HCT116 (cell line): ENCODE measurements around the gene PPP1R27. TPM values are rescaled to one million over a fixed set of nuclear protein-coding genes. Genes with fewer than 3 reads are reported as not detected.

Experiments
- ATAC-seq: fragments of 200-7000 bp; cut with Tn5 transposase; 2 replicates; pipeline ENCODE4 v1.9.1; 2020; ENCODE audit warnings: mild to moderate bottlenecking, moderate library complexity
- BruUV-seq: library from RNA; stranded (reverse); fragments of 400-500 nt; replicated peaks from 2 replicates; lab custom pipeline; 2021; lab: Mats Ljungman, UMichigan
- CTCF ChIA-PET: fragments of 300-600 bp; sonication (Branson Sonifier 250); formaldehyde crosslinking; loops from one replicate; lab custom pipeline; 2021; ENCODE audit warnings: antibody characterized with exemption; lab: Charles Lee
- POLR2A ChIA-PET: fragments of 300-600, 350-600 bp; sonication (Branson Sonifier 250); formaldehyde crosslinking; loops from one replicate; lab custom pipeline; 2021; ENCODE audit warnings: antibody characterized with exemption; lab: Charles Lee
- RAD21 ChIA-PET, 2 experiments: fragments of 300-600 bp; sonication (Branson Sonifier 250); formaldehyde crosslinking; loops; one replicate each; lab custom pipeline; 2023; ENCODE audit warnings: low total read pairs in 2 of 2; ENCODE audit not compliant: uncharacterized antibody in 2 of 2, unreplicated experiment in 2 of 2, low non-redundant PET in 1 of 2; lab: Charles Lee
- DNase-seq: peaks from one replicate; pipeline ENCODE4 v3.0.0-alpha.2; 2010; ENCODE audit warnings: low read depth, low spot score
- H2AFZ ChIP-seq: fragments of 200-600 bp; shearing (Covaris generic), sonication (generic); 2 replicates; pipeline ENCODE4 v1.6.1; 2017; ENCODE audit warnings: low read depth, mixed run types, mixed read lengths, antibody characterized with exemption, low read length; ENCODE audit not compliant: poor library complexity, severe bottlenecking
- H3K27ac ChIP-seq: 2 replicates; pipeline ENCODE4 v1.5.1; 2012; ENCODE audit warnings: low read depth, low read length
- H3K27me3 ChIP-seq: fragments of 200-600 bp; sonication (generic); 2 replicates; pipeline ENCODE4 v1.6.1; 2016; ENCODE audit warnings: mixed run types, low read length, mixed read lengths; ENCODE audit not compliant: insufficient read depth
- H3K36me3 ChIP-seq, 2 experiments: fragments of 200-500 bp in 1 of 2; fragments of 200-600 bp in 1 of 2; sonication (Bioruptor generic) in 1 of 2; sonication (generic) in 1 of 2; 2 replicates each; pipeline versions ENCODE4 v1.5.1 to v1.6.1; 2014 to 2016; ENCODE audit warnings: low read length in 2 of 2, inconsistent platforms in 1 of 2, mixed read lengths in 1 of 2, mixed run types in 1 of 2; ENCODE audit not compliant: insufficient read depth in 2 of 2, control insufficient read depth in 1 of 2
- H3K4me1 ChIP-seq, 2 experiments: fragments of 200-600 bp in 1 of 2; sonication (generic) in 1 of 2; 2 replicates each; pipeline versions ENCODE4 v1.5.1 to v1.6.1; 2012 to 2017; ENCODE audit warnings: low read length in 2 of 2, inconsistent platforms in 1 of 2, mild to moderate bottlenecking in 1 of 2, mixed read lengths in 1 of 2, mixed run types in 1 of 2, moderate library complexity in 1 of 2; ENCODE audit not compliant: insufficient read depth in 2 of 2, control insufficient read depth in 1 of 2
- H3K4me2 ChIP-seq: fragments of 200-600 bp; sonication (generic); 2 replicates; pipeline ENCODE4 v1.6.1; 2017; ENCODE audit warnings: mixed run types, low read length, mixed read lengths
- H3K4me3 ChIP-seq, 2 experiments: fragments of 200-600 bp in 1 of 2; sonication (generic) in 1 of 2; replicated peaks in 1 of 2; 2 replicates each; pipeline ENCODE4 v1.5.1; 2011 to 2016; ENCODE audit warnings: low read length in 2 of 2, control low read depth in 1 of 2, low read depth in 1 of 2, mild to moderate bottlenecking in 1 of 2, mixed read lengths in 1 of 2, mixed run types in 1 of 2
- H3K79me2 ChIP-seq: fragments of 200-600 bp; sonication (generic); 2 replicates; pipeline ENCODE4 v1.6.1; 2017; ENCODE audit warnings: mild to moderate bottlenecking, mixed run types, low read length, moderate library complexity, mixed read lengths; ENCODE audit not compliant: insufficient read depth
- H3K9ac ChIP-seq: fragments of 200-600 bp; sonication (generic); 2 replicates; pipeline ENCODE4 v1.6.1; 2016; ENCODE audit warnings: low read length, mixed read lengths
- H3K9me2 ChIP-seq: fragments of 200-600 bp; sonication (generic), shearing (Covaris generic); 2 replicates; pipeline ENCODE4 v1.6.1; 2017; ENCODE audit warnings: mixed run types, mild to moderate bottlenecking, moderate library complexity; ENCODE audit not compliant: insufficient read depth
- H3K9me3 ChIP-seq, 2 experiments: fragments of 200-500 bp in 1 of 2; fragments of 200-600 bp in 1 of 2; sonication (Bioruptor generic) in 1 of 2; sonication (generic) in 1 of 2; 2 replicates each; pipeline ENCODE4 v1.6.1; 2014 to 2017; ENCODE audit warnings: low read length in 2 of 2, mixed read lengths in 2 of 2, inconsistent platforms in 1 of 2, low read depth in 1 of 2, mild to moderate bottlenecking in 1 of 2, mixed run types in 1 of 2, moderate library complexity in 1 of 2; ENCODE audit not compliant: control insufficient read depth in 1 of 2, insufficient read depth in 1 of 2
- H4K20me1 ChIP-seq: fragments of 200-600 bp; sonication (generic), shearing (Covaris generic); 2 replicates; pipeline ENCODE4 v1.6.1; 2017; ENCODE audit warnings: mixed run types, mild to moderate bottlenecking, moderate library complexity; ENCODE audit not compliant: insufficient read depth
- CBX3 ChIP-seq: IDR thresholded peaks from 2 replicates; pipeline ENCODE4 v1.6.1; 2012; ENCODE audit warnings: low read depth
- CTCF ChIP-seq, 3 experiments: fragments of 200-600 bp in 1 of 3; sonication (generic) in 1 of 3; IDR thresholded peaks in 2 of 3; conservative IDR thresholded peaks in 1 of 3; 2 replicates each; pipeline ENCODE4 v1.5.1; 2012 to 2017; ENCODE audit warnings: low read depth in 2 of 3, low read length in 2 of 3, antibody characterized with exemption in 1 of 3, borderline replicate concordance in 1 of 3, control low read depth in 1 of 3, mild to moderate bottlenecking in 1 of 3, mixed read lengths in 1 of 3, mixed run types in 1 of 3, moderate library complexity in 1 of 3; ENCODE audit not compliant: insufficient read depth in 1 of 3
- EGR1 ChIP-seq: IDR thresholded peaks from 2 replicates; pipeline ENCODE4 v1.6.1; 2012; ENCODE audit warnings: low read depth
- ELF1 ChIP-seq: IDR thresholded peaks from 2 replicates; pipeline ENCODE4 v1.6.1; 2012; ENCODE audit warnings: low read depth, borderline replicate concordance
- POLR2A ChIP-seq: IDR thresholded peaks from 2 replicates; pipeline ENCODE4 v1.7.0; 2011; ENCODE audit warnings: borderline replicate concordance; ENCODE audit not compliant: insufficient read depth, insufficient read length; ENCODE audit errors: extremely low read depth
- TCF7L2 ChIP-seq: IDR thresholded peaks from 2 replicates; pipeline ENCODE4 v1.7.0; 2011; ENCODE audit warnings: borderline replicate concordance, inconsistent platforms; ENCODE audit not compliant: insufficient read depth, insufficient read length; ENCODE audit errors: extremely low read depth
- YY1 ChIP-seq: IDR thresholded peaks from 2 replicates; pipeline ENCODE4 v1.6.1; 2011; ENCODE audit warnings: low read length, low read depth, moderate library complexity, mild to moderate bottlenecking; ENCODE audit not compliant: insufficient replicate concordance; ENCODE audit errors: extremely low read depth
- intact Hi-C: fragments of 100-400 bp; cut with micrococcal nuclease; formaldehyde crosslinking; loops from 2 replicates; pipeline ENCODE4 v1.10.0; 2022
- total RNA-seq: library from RNA; stranded (reverse); gene quantifications from one replicate; pipeline ENCODE4 v1.2.1, GENCODE V29; 2021; ENCODE audit not compliant: unreplicated experiment
- TF ChIP-seq, protein P1 (sequence below): IDR thresholded peaks from 2 replicates; pipeline ENCODE4 v1.6.1; 2012; ENCODE audit warnings: low read depth

PPP1R27 gene
- total RNA-seq, 1 experiment from 2014 or later, result not detected

- Histone ChIP-seq H2AFZ (no peak overlapping the region), H3K79me2 (no peaks in the 10 kb centered on the region), H4K20me1 (no peaks in the 10 kb centered on the region), H3K27ac (no peak overlapping the region), H3K9me3 (no peaks in the 10 kb centered on the region), H3K27me3 (peaks cover 13% of the 10 kb centered on the region; the same call in 1 of the 2 replicates), H3K4me2 (no peak overlapping the region), H3K36me3 (no peaks in the 10 kb centered on the region), H3K9me2 (no peaks in the 10 kb centered on the region), H3K4me3 (no peak overlapping the region), H3K4me1 (peaks cover 0 to 6% of the 10 kb centered on the region in 2 experiments; a peak in 2 of 4 replicates), H3K9ac (no peak overlapping the region)
- intact Hi-C loops, result no loop called here
- DNase-seq (no peak), ATAC-seq (no peak)
- BruUV-seq, result no TSS peak
- CTCF ChIA-PET, result no interaction called here
- TF ChIP-seq CTCF (IDR thresholded peaks at IDR 0.05 in 2 of 3, conservative IDR thresholded peaks at IDR 0.05 in 1 of 3; ENCODE audit: borderline replicate concordance in 1 of 3, insufficient read depth in 1 of 3, low read depth in 2 of 3, low read length in 2 of 3) (no peak), EGR1 (no peak), ELF1 (no peak), CBX3 (no peak), YY1 (no peak), POLR2A (no peak), TCF7L2 (no peak)
- TF ChIP-seq, protein P1, sequence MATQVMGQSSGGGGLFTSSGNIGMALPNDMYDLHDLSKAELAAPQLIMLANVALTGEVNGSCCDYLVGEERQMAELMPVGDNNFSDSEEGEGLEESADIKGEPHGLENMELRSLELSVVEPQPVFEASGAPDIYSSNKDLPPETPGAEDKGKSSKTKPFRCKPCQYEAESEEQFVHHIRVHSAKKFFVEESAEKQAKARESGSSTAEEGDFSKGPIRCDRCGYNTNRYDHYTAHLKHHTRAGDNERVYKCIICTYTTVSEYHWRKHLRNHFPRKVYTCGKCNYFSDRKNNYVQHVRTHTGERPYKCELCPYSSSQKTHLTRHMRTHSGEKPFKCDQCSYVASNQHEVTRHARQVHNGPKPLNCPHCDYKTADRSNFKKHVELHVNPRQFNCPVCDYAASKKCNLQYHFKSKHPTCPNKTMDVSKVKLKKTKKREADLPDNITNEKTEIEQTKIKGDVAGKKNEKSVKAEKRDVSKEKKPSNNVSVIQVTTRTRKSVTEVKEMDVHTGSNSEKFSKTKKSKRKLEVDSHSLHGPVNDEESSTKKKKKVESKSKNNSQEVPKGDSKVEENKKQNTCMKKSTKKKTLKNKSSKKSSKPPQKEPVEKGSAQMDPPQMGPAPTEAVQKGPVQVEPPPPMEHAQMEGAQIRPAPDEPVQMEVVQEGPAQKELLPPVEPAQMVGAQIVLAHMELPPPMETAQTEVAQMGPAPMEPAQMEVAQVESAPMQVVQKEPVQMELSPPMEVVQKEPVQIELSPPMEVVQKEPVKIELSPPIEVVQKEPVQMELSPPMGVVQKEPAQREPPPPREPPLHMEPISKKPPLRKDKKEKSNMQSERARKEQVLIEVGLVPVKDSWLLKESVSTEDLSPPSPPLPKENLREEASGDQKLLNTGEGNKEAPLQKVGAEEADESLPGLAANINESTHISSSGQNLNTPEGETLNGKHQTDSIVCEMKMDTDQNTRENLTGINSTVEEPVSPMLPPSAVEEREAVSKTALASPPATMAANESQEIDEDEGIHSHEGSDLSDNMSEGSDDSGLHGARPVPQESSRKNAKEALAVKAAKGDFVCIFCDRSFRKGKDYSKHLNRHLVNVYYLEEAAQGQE, result no peak
- POLR2A ChIA-PET, result no interaction called here
- RAD21 ChIA-PET, result no interaction called here
Observed at GRCh38 chr17:81809556-81809998, 25.3 kb downstream of the PPP1R27 start.
